HCT116 (cell line): ENCODE results near the gene AFAP1. TPM values are rescaled to one million over a fixed set of nuclear protein-coding genes. Genes with fewer than 3 reads are reported as not detected.

Source experiments
- ATAC-seq: fragments of 200-7000 bp; cut with Tn5 transposase; 2 replicates; pipeline ENCODE4 v1.9.1; 2020; ENCODE audit warnings: mild to moderate bottlenecking, moderate library complexity
- BruUV-seq: library from RNA; stranded (reverse); fragments of 400-500 nt; replicated peaks from 2 replicates; lab custom pipeline; 2021; lab: Mats Ljungman, UMichigan
- CTCF ChIA-PET: fragments of 300-600 bp; sonication (Branson Sonifier 250); formaldehyde crosslinking; loops from one replicate; lab custom pipeline; 2021; ENCODE audit warnings: antibody characterized with exemption; lab: Charles Lee
- POLR2A ChIA-PET: fragments of 300-600, 350-600 bp; sonication (Branson Sonifier 250); formaldehyde crosslinking; loops from one replicate; lab custom pipeline; 2021; ENCODE audit warnings: antibody characterized with exemption; lab: Charles Lee
- RAD21 ChIA-PET, 2 experiments: fragments of 300-600 bp; sonication (Branson Sonifier 250); formaldehyde crosslinking; loops; one replicate each; lab custom pipeline; 2023; ENCODE audit warnings: low total read pairs in 2 of 2; ENCODE audit not compliant: uncharacterized antibody in 2 of 2, unreplicated experiment in 2 of 2, low non-redundant PET in 1 of 2; lab: Charles Lee
- DNase-seq: peaks from one replicate; pipeline ENCODE4 v3.0.0-alpha.2; 2010; ENCODE audit warnings: low read depth, low spot score
- H2AFZ ChIP-seq: fragments of 200-600 bp; shearing (Covaris generic), sonication (generic); 2 replicates; pipeline ENCODE4 v1.6.1; 2017; ENCODE audit warnings: low read depth, mixed run types, mixed read lengths, antibody characterized with exemption, low read length; ENCODE audit not compliant: poor library complexity, severe bottlenecking
- H3K27ac ChIP-seq: 2 replicates; pipeline ENCODE4 v1.5.1; 2012; ENCODE audit warnings: low read depth, low read length
- H3K27me3 ChIP-seq: fragments of 200-600 bp; sonication (generic); 2 replicates; pipeline ENCODE4 v1.6.1; 2016; ENCODE audit warnings: mixed run types, low read length, mixed read lengths; ENCODE audit not compliant: insufficient read depth
- H3K36me3 ChIP-seq, 2 experiments: fragments of 200-500 bp in 1 of 2; fragments of 200-600 bp in 1 of 2; sonication (Bioruptor generic) in 1 of 2; sonication (generic) in 1 of 2; 2 replicates each; pipeline versions ENCODE4 v1.5.1 to v1.6.1; 2014 to 2016; ENCODE audit warnings: low read length in 2 of 2, inconsistent platforms in 1 of 2, mixed read lengths in 1 of 2, mixed run types in 1 of 2; ENCODE audit not compliant: insufficient read depth in 2 of 2, control insufficient read depth in 1 of 2
- H3K4me1 ChIP-seq, 2 experiments: fragments of 200-600 bp in 1 of 2; sonication (generic) in 1 of 2; 2 replicates each; pipeline versions ENCODE4 v1.5.1 to v1.6.1; 2012 to 2017; ENCODE audit warnings: low read length in 2 of 2, inconsistent platforms in 1 of 2, mild to moderate bottlenecking in 1 of 2, mixed read lengths in 1 of 2, mixed run types in 1 of 2, moderate library complexity in 1 of 2; ENCODE audit not compliant: insufficient read depth in 2 of 2, control insufficient read depth in 1 of 2
- H3K4me2 ChIP-seq: fragments of 200-600 bp; sonication (generic); 2 replicates; pipeline ENCODE4 v1.6.1; 2017; ENCODE audit warnings: mixed run types, low read length, mixed read lengths
- H3K4me3 ChIP-seq, 2 experiments: fragments of 200-600 bp in 1 of 2; sonication (generic) in 1 of 2; replicated peaks in 1 of 2; 2 replicates each; pipeline ENCODE4 v1.5.1; 2011 to 2016; ENCODE audit warnings: low read length in 2 of 2, control low read depth in 1 of 2, low read depth in 1 of 2, mild to moderate bottlenecking in 1 of 2, mixed read lengths in 1 of 2, mixed run types in 1 of 2
- H3K79me2 ChIP-seq: fragments of 200-600 bp; sonication (generic); 2 replicates; pipeline ENCODE4 v1.6.1; 2017; ENCODE audit warnings: mild to moderate bottlenecking, mixed run types, low read length, moderate library complexity, mixed read lengths; ENCODE audit not compliant: insufficient read depth
- H3K9ac ChIP-seq: fragments of 200-600 bp; sonication (generic); 2 replicates; pipeline ENCODE4 v1.6.1; 2016; ENCODE audit warnings: low read length, mixed read lengths
- H3K9me2 ChIP-seq: fragments of 200-600 bp; sonication (generic), shearing (Covaris generic); 2 replicates; pipeline ENCODE4 v1.6.1; 2017; ENCODE audit warnings: mixed run types, mild to moderate bottlenecking, moderate library complexity; ENCODE audit not compliant: insufficient read depth
- H3K9me3 ChIP-seq, 2 experiments: fragments of 200-500 bp in 1 of 2; fragments of 200-600 bp in 1 of 2; sonication (Bioruptor generic) in 1 of 2; sonication (generic) in 1 of 2; 2 replicates each; pipeline ENCODE4 v1.6.1; 2014 to 2017; ENCODE audit warnings: low read length in 2 of 2, mixed read lengths in 2 of 2, inconsistent platforms in 1 of 2, low read depth in 1 of 2, mild to moderate bottlenecking in 1 of 2, mixed run types in 1 of 2, moderate library complexity in 1 of 2; ENCODE audit not compliant: control insufficient read depth in 1 of 2, insufficient read depth in 1 of 2
- H4K20me1 ChIP-seq: fragments of 200-600 bp; sonication (generic), shearing (Covaris generic); 2 replicates; pipeline ENCODE4 v1.6.1; 2017; ENCODE audit warnings: mixed run types, mild to moderate bottlenecking, moderate library complexity; ENCODE audit not compliant: insufficient read depth
- ATF3 ChIP-seq: IDR thresholded peaks from 2 replicates; pipeline ENCODE4 v1.6.1; 2012
- CBX3 ChIP-seq: IDR thresholded peaks from 2 replicates; pipeline ENCODE4 v1.6.1; 2012; ENCODE audit warnings: low read depth
- CTCF ChIP-seq, 3 experiments: fragments of 200-600 bp in 1 of 3; sonication (generic) in 1 of 3; IDR thresholded peaks in 2 of 3; conservative IDR thresholded peaks in 1 of 3; 2 replicates each; pipeline ENCODE4 v1.5.1; 2012 to 2017; ENCODE audit warnings: low read depth in 2 of 3, low read length in 2 of 3, antibody characterized with exemption in 1 of 3, borderline replicate concordance in 1 of 3, control low read depth in 1 of 3, mild to moderate bottlenecking in 1 of 3, mixed read lengths in 1 of 3, mixed run types in 1 of 3, moderate library complexity in 1 of 3; ENCODE audit not compliant: insufficient read depth in 1 of 3
- ELF1 ChIP-seq: IDR thresholded peaks from 2 replicates; pipeline ENCODE4 v1.6.1; 2012; ENCODE audit warnings: low read depth, borderline replicate concordance
- EZH2 ChIP-seq: fragments of 200-600 bp; sonication (generic); IDR thresholded peaks from 2 replicates; pipeline ENCODE4 v1.6.1; 2017; ENCODE audit warnings: antibody characterized with exemption, mixed run types
- EZH2phosphoT487 ChIP-seq: fragments of 200-600 bp; IDR thresholded peaks from 2 replicates; pipeline ENCODE4 v1.6.1; 2018; ENCODE audit warnings: antibody characterized with exemption, borderline replicate concordance
- MAX ChIP-seq: IDR thresholded peaks from 2 replicates; pipeline ENCODE4 v1.6.1; 2012
- POLR2A ChIP-seq: IDR thresholded peaks from 2 replicates; pipeline ENCODE4 v1.7.0; 2011; ENCODE audit warnings: borderline replicate concordance; ENCODE audit not compliant: insufficient read depth, insufficient read length; ENCODE audit errors: extremely low read depth
- POLR2AphosphoS5 ChIP-seq: IDR thresholded peaks from 2 replicates; pipeline ENCODE4 v1.6.1; 2011; ENCODE audit warnings: mild to moderate bottlenecking, low read depth, low read length, moderate library complexity
- REST ChIP-seq: IDR thresholded peaks from 2 replicates; pipeline ENCODE4 v1.6.1; 2012; ENCODE audit warnings: low read depth
- SP1 ChIP-seq: IDR thresholded peaks from 2 replicates; pipeline ENCODE4 v1.6.1; 2012; ENCODE audit warnings: low read depth
- SRF ChIP-seq: IDR thresholded peaks from 2 replicates; pipeline ENCODE4 v1.6.1; 2012; ENCODE audit warnings: low read depth
- TCF7L2 ChIP-seq: IDR thresholded peaks from 2 replicates; pipeline ENCODE4 v1.7.0; 2011; ENCODE audit warnings: borderline replicate concordance, inconsistent platforms; ENCODE audit not compliant: insufficient read depth, insufficient read length; ENCODE audit errors: extremely low read depth
- YY1 ChIP-seq: IDR thresholded peaks from 2 replicates; pipeline ENCODE4 v1.6.1; 2011; ENCODE audit warnings: low read length, low read depth, moderate library complexity, mild to moderate bottlenecking; ENCODE audit not compliant: insufficient replicate concordance; ENCODE audit errors: extremely low read depth
- ZFX ChIP-seq: fragments of 450-650 bp; IDR thresholded peaks from 2 replicates; pipeline ENCODE4 v1.6.1; 2017
- intact Hi-C: fragments of 100-400 bp; cut with micrococcal nuclease; formaldehyde crosslinking; loops from 2 replicates; pipeline ENCODE4 v1.10.0; 2022
- total RNA-seq: library from RNA; stranded (reverse); gene quantifications from one replicate; pipeline ENCODE4 v1.2.1, GENCODE V29; 2021; ENCODE audit not compliant: unreplicated experiment

AFAP1 gene
- total RNA-seq, 1 experiment from 2014 or later = 19.4 TPM

- H2AFZ ChIP-seq = no peak overlapping the region
These were observed 200.4 kb downstream of the AFAP1 start for GRCh38 chr4:7739077-7739917.

More at GRCh38 chr4:7739077-7739917, 200.4 kb downstream of the AFAP1 start:
- Histone ChIP-seq H4K20me1 (no peaks in the 10 kb centered on the region), H3K27ac (no peak overlapping the region), H3K4me3 (no peak overlapping the region), H3K4me2 (no peak overlapping the region), H3K27me3 (no peaks in the 10 kb centered on the region), H3K36me3 (no peaks in the 10 kb centered on the region), H3K9me2 (no peaks in the 10 kb centered on the region), H3K79me2 (no peaks in the 10 kb centered on the region), H3K9ac (no peak overlapping the region), H3K9me3 (no peaks in the 10 kb centered on the region), H3K4me1 (no peaks in the 10 kb centered on the region)
- ATAC-seq (no peak), DNase-seq (no peak)
- ChIA-PET POLR2A (no interaction called here), RAD21 (no interaction called here), CTCF (no interaction called here)
- TF ChIP-seq ATF3 (no peak), ZFX (no peak), CTCF (IDR thresholded peaks at IDR 0.05 in 2 of 3, conservative IDR thresholded peaks at IDR 0.05 in 1 of 3; ENCODE audit: borderline replicate concordance in 1 of 3, insufficient read depth in 1 of 3, low read depth in 2 of 3, low read length in 2 of 3) (no peak), EZH2 (no peak), CBX3 (no peak), SRF (no peak), ELF1 (no peak), POLR2A (no peak), EZH2phosphoT487 (no peak), REST (no peak), YY1 (no peak), POLR2AphosphoS5 (no peak), TCF7L2 (no peak), SP1 (no peak), MAX (no peak)
- BruUV-seq = no TSS peak
- intact Hi-C loops = no loop called here
